Measurements from ENCODE around the gene GPR83. TPM values are rescaled to one million over a fixed set of nuclear protein-coding genes. Genes with fewer than 3 reads are reported as not detected.

The GPR83 gene
- total RNA-seq, 1 donor, result not detected

GRCh38 chr11:94338651-94339050 lies 62.6 kb downstream of the GPR83 start:
- TF ChIP-seq CTCF (IDR thresholded peaks at IDR 0.05; ENCODE audit: insufficient read depth, low read length), result no peak
- no peak overlapping the region for H3K4me3 ChIP-seq (ENCODE audit: low read depth, low read length)
- no peak for DNase-seq (ENCODE audit: low read depth)

- no peak overlapping the region for H3K4me3 ChIP-seq (ENCODE audit: low read depth, low read length)
- DNase-seq (ENCODE audit: low read depth), result no peak
- TF ChIP-seq CTCF (IDR thresholded peaks at IDR 0.05; ENCODE audit: insufficient read depth, low read length), result no peak
These were observed 65.2 kb downstream of the GPR83 start for GRCh38 chr11:94336033-94336432.

GRCh38 chr11:94332814-94333213 lies 68.4 kb downstream of the GPR83 start:
- no peak overlapping the region for H3K4me3 ChIP-seq (ENCODE audit: low read depth, low read length)
- no peak for DNase-seq (ENCODE audit: low read depth)
- no peak for TF ChIP-seq CTCF (IDR thresholded peaks at IDR 0.05; ENCODE audit: insufficient read depth, low read length)

GRCh38 chr11:94330789-94331188 lies 70.4 kb downstream of the GPR83 start:
- no peak overlapping the region for H3K4me3 ChIP-seq (ENCODE audit: low read depth, low read length)
- no peak for TF ChIP-seq CTCF (IDR thresholded peaks at IDR 0.05; ENCODE audit: insufficient read depth, low read length)
- DNase-seq (ENCODE audit: low read depth), result peak; percentile 52

- TF ChIP-seq CTCF (IDR thresholded peaks at IDR 0.05; ENCODE audit: insufficient read depth, low read length), result no peak
- no peak for DNase-seq (ENCODE audit: low read depth)
- no peak overlapping the region for H3K4me3 ChIP-seq (ENCODE audit: low read depth, low read length)
These were observed 71.7 kb downstream of the GPR83 start for GRCh38 chr11:94329501-94329900.

GRCh38 chr11:94328587-94329080 lies 72.6 kb downstream of the GPR83 start:
- TF ChIP-seq CTCF (IDR thresholded peaks at IDR 0.05; ENCODE audit: insufficient read depth, low read length), result no peak
- DNase-seq (ENCODE audit: low read depth), result no peak
- H3K4me3 ChIP-seq (ENCODE audit: low read depth, low read length), result no peak overlapping the region

Other genes with a start within 250 kb of the GPR83 start
- gene IZUMO1R, start 96.8 kb downstream of the GPR83 start, total RNA-seq (ENCODE audit: low replicate concordance), result not detected in 2 replicates
- gene MRE11, start 92.4 kb upstream of the GPR83 start, total RNA-seq (ENCODE audit: low replicate concordance), result 15.5 and 23.9 TPM in 2 replicates
- gene ANKRD49, start 92.6 kb upstream of the GPR83 start, total RNA-seq (ENCODE audit: low replicate concordance), result 13.7 and 13.9 TPM in 2 replicates
- gene C11orf97, start 111.0 kb upstream of the GPR83 start, total RNA-seq (ENCODE audit: low replicate concordance), result not detected in 2 replicates
- gene FUT4, start 142.5 kb upstream of the GPR83 start, total RNA-seq (ENCODE audit: low replicate concordance), result 5.6 and 7.1 TPM in 2 replicates
- gene PIWIL4, start 165.9 kb upstream of the GPR83 start, total RNA-seq (ENCODE audit: low replicate concordance), result 2.7 and 5.6 TPM in 2 replicates

Data from fibroblast of the aortic adventitia (primary cell).